ENCODE data around the gene KRTAP9-3. TPM values are rescaled to one million over a fixed set of nuclear protein-coding genes. Genes with fewer than 3 reads are reported as not detected.

The KRTAP9-3 gene
- total and polyA plus RNA-seq, 2 donors (not counting 3 experiments of a cell fraction or from before 2014, with no cell fraction given), result not detected

GRCh38 chr17:41211845-41212466 is 20.3 kb upstream of the KRTAP9-3 start:
- H2AFZ ChIP-seq (ENCODE audit: low read depth, low read length), result no peak overlapping the region
- H3K9ac ChIP-seq (replicated peaks; ENCODE audit: extremely low read depth, insufficient read depth, low read length), result no peak overlapping the region
- intact Hi-C loops (cut with micrococcal nuclease) (no loop called here), dilution Hi-C loops (cut with MboI; ENCODE audit: extremely low pct_ligation_motif_present, low sequenced_read_pairs) (no loop called here)
- no peaks in the 10 kb centered on the region for H4K20me1 ChIP-seq (replicated peaks; ENCODE audit: control insufficient read depth, extremely low read depth, insufficient read depth, low read length)
- DNase-seq (ENCODE audit: low read depth, low spot score) (no peak), FAIRE-seq (no peak)
- H3K4me3 ChIP-seq (replicated peaks in 1 of 3; ENCODE audit: insufficient read depth in 1 of 3, low read depth in 1 of 3, low read length in 3 of 3), result no peak overlapping the region
- no peaks in the 10 kb centered on the region for H3K4me1 ChIP-seq (ENCODE audit: control insufficient read depth, extremely low read depth, insufficient read depth, low read length)
- H3K27me3 ChIP-seq (ENCODE audit: control insufficient read depth in 2 of 2, insufficient read depth in 2 of 2, low read length in 2 of 2), result no peaks in the 10 kb centered on the region
- POLR2A ChIA-PET, result no interaction called here
- no peak overlapping the region for H3K4me2 ChIP-seq (ENCODE audit: insufficient read depth, low read length)
- no TSS peak for BruUV-seq (replicated peaks)
- CTCF ChIA-PET, result no interaction called here
- H3K9me1 ChIP-seq (replicated peaks; ENCODE audit: control insufficient read depth, extremely low read depth, insufficient read depth, low read length), result no peaks in the 10 kb centered on the region
- H3K79me2 ChIP-seq (ENCODE audit: control insufficient read depth, insufficient read depth, low read length), result no peaks in the 10 kb centered on the region
- H3K27ac ChIP-seq (ENCODE audit: insufficient read depth, low read depth, low read length), result no peak overlapping the region
- H3K9me3 ChIP-seq (replicated peaks; ENCODE audit: control insufficient read depth, insufficient read depth, low read length), result no peaks in the 10 kb centered on the region
- no peaks in the 10 kb centered on the region for H3K36me3 ChIP-seq (ENCODE audit: control insufficient read depth in 2 of 2, extremely low read depth in 1 of 2, insufficient read depth in 2 of 2, low read length in 2 of 2)
- TF ChIP-seq POLR2A (IDR thresholded peaks at IDR 0.05; ENCODE audit: low read depth, low read length) (no peak), POLR2AphosphoS5 (IDR thresholded peaks at IDR 0.05; ENCODE audit: insufficient read depth, low read depth, low read length) (no peak), CTCF (IDR thresholded peaks at IDR 0.05; ENCODE audit: extremely low read depth in 1 of 2, insufficient read depth in 1 of 2, low read depth in 1 of 2, low read length in 2 of 2) (no peak), EZH2 (IDR thresholded peaks at IDR 0.05; ENCODE audit: borderline replicate concordance, low read depth, low read length, severe bottlenecking) (no peak), JUN (IDR thresholded peaks at IDR 0.05; ENCODE audit: borderline replicate concordance, insufficient read depth, insufficient read length, low read depth) (no peak), MYC (IDR thresholded peaks at IDR 0.05; ENCODE audit: low read depth, low read length) (no peak), GATA2 (IDR thresholded peaks at IDR 0.05; ENCODE audit: insufficient read depth, insufficient read length, low read depth, low read length) (no peak), FOS (IDR thresholded peaks at IDR 0.05; ENCODE audit: borderline replicate concordance, insufficient read depth, low read length) (no peak)
- TF ChIP-seq, protein P1, sequence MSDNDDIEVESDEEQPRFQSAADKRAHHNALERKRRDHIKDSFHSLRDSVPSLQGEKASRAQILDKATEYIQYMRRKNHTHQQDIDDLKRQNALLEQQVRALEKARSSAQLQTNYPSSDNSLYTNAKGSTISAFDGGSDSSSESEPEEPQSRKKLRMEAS (IDR thresholded peaks at IDR 0.05; ENCODE audit: insufficient read depth, insufficient read length), result no peak
